AG09319 (cell line): ENCODE data around the gene E2F4.

Experiments
- DNase-seq: peaks from one replicate; pipeline ENCODE4 v3.0.0-alpha.2; 2010; ENCODE audit warnings: low read depth; ENCODE audit errors: extremely low read depth
- CTCF ChIP-seq: IDR thresholded peaks from 2 replicates; pipeline ENCODE4 v1.5.1; 2011; ENCODE audit warnings: low read depth, mild to moderate bottlenecking, inconsistent platforms, low read length, moderate library complexity

Gene E2F4

GRCh38 chr16:67228034-67228785, 36.3 kb downstream of the E2F4 start:
- TF ChIP-seq CTCF, result no peak
- no peak for DNase-seq

- DNase-seq, result no peak
- no peak for TF ChIP-seq CTCF
Observed at GRCh38 chr16:67228905-67229304, 37.0 kb downstream of the E2F4 start.

- no peak for TF ChIP-seq CTCF
- DNase-seq, result no peak
Observed at GRCh38 chr16:67229906-67230808, 38.2 kb downstream of the E2F4 start.

- TF ChIP-seq CTCF, result no peak
- no peak for DNase-seq
Observed at GRCh38 chr16:67230809-67231660, 39.1 kb downstream of the E2F4 start.

- no peak for DNase-seq
- no peak for TF ChIP-seq CTCF
Observed at GRCh38 chr16:67233596-67233995, 41.6 kb downstream of the E2F4 start.

GRCh38 chr16:67234180-67234597, 42.2 kb downstream of the E2F4 start:
- no peak for DNase-seq
- TF ChIP-seq CTCF, result no peak
